GM12874 (cell line): ENCODE data around the gene UBE2D2.

ENCODE experiments used
- TF ChIP-seq, protein P1 (sequence below): IDR thresholded peaks from 2 replicates; pipeline ENCODE4 v1.5.1; 2011; ENCODE audit warnings: low read depth, mild to moderate bottlenecking, control low read depth, low read length, moderate library complexity; ENCODE audit not compliant: insufficient read depth

UBE2D2 gene

DNA sequence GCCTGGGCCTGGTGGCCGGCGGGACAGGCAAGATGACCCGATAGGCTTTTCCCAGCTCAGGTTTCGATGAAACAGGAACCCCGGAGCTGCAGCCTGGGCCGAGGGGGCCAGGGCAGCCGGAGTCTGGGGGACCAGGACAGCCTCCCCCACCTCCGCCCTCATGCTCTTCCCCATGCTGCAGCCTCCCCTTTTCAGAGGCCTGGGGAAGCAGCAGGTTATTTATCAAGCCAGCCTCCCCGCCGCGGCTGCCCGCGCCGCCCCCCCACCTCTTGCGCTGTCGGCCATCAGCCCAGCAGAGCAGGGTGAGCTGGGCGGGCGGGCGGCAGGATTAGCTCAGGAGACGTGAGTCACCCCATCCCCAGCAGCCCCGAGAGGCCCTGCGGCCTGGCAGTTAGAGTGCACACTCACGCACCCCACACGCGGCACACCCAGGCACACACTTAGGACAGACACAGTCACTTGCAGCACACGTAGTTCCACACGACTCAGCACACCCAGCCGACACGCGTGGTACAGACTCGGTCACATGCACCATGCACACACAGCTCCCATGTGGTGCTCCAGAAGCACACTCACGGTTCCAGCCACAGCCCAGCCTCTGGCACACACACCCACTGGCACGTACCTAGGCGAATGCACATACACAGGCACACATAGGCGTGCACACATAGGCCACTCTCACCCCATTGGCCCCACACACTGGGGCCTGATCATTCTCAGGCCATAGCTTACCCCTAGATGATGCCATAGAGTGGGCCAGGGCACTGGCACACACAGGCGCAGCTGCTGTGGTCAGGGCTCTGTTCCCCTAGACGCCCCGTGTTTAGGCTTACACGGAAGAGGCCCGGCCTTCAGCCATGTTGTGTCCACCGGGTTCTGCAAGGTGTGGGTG is 100.0 kb downstream of the UBE2D2 start:
- TF ChIP-seq, protein P1, sequence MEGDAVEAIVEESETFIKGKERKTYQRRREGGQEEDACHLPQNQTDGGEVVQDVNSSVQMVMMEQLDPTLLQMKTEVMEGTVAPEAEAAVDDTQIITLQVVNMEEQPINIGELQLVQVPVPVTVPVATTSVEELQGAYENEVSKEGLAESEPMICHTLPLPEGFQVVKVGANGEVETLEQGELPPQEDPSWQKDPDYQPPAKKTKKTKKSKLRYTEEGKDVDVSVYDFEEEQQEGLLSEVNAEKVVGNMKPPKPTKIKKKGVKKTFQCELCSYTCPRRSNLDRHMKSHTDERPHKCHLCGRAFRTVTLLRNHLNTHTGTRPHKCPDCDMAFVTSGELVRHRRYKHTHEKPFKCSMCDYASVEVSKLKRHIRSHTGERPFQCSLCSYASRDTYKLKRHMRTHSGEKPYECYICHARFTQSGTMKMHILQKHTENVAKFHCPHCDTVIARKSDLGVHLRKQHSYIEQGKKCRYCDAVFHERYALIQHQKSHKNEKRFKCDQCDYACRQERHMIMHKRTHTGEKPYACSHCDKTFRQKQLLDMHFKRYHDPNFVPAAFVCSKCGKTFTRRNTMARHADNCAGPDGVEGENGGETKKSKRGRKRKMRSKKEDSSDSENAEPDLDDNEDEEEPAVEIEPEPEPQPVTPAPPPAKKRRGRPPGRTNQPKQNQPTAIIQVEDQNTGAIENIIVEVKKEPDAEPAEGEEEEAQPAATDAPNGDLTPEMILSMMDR = no peak

DNA sequence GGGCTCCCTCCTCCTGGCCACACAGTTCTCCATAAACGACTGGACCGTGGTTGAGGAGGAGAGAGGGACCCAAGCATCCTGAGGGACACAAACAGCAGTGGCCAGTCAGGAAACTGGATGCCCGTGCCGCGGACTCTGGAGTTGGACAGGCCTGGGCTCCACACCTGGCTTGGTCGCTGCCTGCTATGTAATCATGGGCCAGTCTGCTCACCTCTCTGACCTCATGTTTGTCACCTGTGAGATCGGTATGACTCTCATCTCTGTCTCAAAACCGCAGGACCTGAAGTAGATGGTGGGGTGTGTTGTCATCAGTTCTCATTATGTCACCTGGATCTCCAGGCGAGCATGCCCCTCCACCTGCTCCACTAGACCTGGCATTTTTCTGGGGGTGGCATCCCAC is 101.5 kb downstream of the UBE2D2 start:
- TF ChIP-seq, protein P1 = no peak

DNA sequence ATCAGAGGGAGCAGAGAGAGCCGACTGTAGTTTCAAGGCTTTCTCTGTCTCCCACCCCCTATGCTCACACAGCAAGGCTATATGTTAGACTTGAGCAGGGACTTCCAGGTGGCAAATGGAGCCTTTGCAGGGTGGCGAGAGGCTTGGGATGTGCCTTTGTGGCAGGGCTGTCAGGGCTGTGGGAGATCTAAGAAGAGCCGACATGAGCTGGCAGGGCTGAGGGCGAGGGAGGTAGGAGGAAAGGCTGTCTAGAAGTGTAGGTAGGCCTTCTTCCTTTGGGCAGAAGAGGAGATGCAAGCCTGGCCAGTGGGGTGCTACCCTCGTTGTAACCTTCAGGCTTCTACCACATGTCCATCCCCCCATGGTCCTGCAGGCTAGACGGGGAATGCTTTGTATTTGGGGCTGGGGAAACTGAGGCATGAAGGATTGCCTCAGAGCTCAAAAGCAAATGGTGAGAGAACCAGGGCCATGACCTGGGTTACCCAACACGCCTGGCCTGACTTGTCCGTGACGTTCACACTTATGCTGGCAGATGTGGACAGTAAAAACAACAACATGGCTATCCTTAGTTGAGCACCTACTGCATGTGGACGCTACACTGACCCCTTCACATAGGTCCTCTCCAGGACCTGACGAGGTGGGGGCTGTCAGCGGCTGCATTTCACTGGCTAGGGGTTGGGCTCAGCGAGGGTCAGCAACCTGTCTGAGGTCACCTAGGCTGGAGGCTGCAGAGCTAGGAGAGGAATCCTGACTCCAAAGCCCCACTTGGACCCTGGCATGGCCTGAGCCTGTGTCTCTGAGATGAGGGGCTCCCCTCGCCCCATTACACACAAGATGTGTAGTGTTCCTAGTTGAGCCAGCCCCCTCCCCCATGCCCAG is 102.3 kb downstream of the UBE2D2 start:
- TF ChIP-seq, protein P1 = no peak

DNA sequence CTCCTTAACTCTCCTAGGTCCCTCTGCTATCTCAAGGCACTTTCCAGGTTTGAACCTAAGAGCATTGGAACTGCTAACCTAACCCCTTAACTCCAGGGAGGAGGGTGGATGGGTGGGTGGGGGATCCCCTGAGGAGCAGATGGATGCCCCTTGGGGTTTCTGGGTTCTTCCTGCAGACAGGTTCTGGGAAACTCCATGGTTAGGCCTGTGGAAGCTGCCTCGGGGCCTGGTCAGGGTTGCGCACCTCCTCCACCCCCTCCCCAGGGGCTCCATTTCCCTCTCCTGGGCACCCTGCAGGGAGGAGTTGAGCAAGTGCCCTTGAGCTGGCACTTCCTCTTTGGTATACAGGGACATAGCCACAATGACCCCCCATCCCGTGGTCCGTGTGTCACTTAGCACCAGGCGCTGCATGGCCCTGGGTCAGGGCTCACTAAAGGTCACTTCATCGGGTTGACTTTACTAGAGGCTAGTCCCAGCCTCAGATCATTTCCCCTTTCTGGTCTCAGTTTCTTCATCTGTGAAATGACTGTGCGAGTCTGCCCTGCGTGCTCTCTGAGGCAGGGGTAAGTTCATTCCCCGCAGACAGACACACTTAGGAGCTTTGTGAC is 103.1 kb downstream of the UBE2D2 start:
- TF ChIP-seq, protein P1 = no peak

DNA sequence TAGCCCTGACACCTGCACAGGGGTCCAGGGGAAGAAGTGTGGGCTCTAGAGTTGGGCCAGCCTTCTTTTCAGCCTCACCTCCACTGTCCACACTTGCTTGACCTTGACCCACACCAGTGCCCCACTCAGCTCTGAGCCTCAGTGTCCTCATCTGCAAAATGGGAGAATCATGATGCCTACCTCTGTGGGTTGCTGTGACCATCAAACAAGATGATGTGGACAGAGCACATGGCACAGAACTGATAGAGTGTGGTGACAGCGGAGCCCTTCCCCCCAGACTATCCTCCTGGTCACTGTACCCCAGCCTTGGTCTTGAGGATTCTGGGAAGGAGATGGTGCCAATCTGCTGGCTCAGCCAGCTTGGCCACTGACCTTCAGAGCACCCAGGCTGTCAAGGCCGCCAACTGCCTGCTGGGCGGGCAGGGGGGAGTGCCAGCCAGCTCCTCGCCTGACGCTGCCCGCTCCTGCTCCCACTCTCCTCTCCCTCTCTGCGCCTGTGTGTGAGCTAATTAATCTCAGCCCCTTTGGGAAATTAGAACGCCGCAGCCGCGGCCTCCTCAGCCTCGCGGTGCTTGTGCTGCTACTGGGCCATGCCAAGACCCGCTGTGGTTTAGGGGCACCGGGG is 103.7 kb downstream of the UBE2D2 start:
- TF ChIP-seq, protein P1 = no peak

DNA sequence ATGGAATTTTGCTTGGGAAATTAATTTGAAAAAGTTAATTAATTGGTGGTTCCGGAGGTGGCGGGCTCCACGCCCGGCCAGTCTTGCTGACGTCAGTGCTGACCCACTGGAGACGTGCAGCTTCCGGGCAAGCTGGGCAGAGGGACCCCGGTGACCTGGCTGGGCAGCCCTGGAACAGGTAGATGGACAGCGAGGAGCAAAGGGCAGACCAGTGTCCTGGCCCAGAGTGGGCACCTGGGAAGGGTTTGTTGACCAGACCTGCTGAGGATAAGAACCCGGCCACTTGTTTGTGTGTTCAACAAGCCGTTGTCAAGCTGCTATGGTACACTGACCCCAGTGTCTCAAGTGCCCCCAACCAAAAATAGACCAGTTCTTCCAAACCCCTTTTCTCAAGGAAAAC is 104.5 kb downstream of the UBE2D2 start:
- TF ChIP-seq, protein P1 = no peak
